T1000 (cell line): Measurements from ENCODE around the gene MAGI1.
"Not testable (repeated sequence)": the region's sequence is repeated elsewhere in the genome, so short reads cannot be mapped to it uniquely, and the experiment has no call there.

Experiments
- DNase-seq: peaks from one replicate; lab custom pipeline; 2025; ENCODE audit warnings: mixed read lengths; lab: John Stamatoyannopoulos, UW

Gene MAGI1

GRCh38 chr3:65526656-65527055 lies 512.1 kb downstream of the MAGI1 start:
- no peak for DNase-seq

- no peak for DNase-seq
These were observed 514.1 kb downstream of the MAGI1 start for GRCh38 chr3:65524584-65524983.

GRCh38 chr3:65523878-65524277 lies 514.8 kb downstream of the MAGI1 start:
- DNase-seq = no peak

- no peak for DNase-seq
These were observed 517.7 kb downstream of the MAGI1 start for GRCh38 chr3:65521032-65521431.

- no peak for DNase-seq
These were observed 521.7 kb downstream of the MAGI1 start for GRCh38 chr3:65516998-65517397.

- not testable (repeated sequence) for DNase-seq
These were observed 524.4 kb downstream of the MAGI1 start for GRCh38 chr3:65514317-65514716.

GRCh38 chr3:65509423-65509794 lies 529.3 kb downstream of the MAGI1 start:
- DNase-seq = not testable (repeated sequence)

- no peak for DNase-seq
These were observed 529.8 kb downstream of the MAGI1 start for GRCh38 chr3:65508750-65509422.

GRCh38 chr3:65507437-65507836 lies 531.3 kb downstream of the MAGI1 start:
- DNase-seq = no peak

GRCh38 chr3:65503776-65504175 lies 534.9 kb downstream of the MAGI1 start:
- DNase-seq = no peak

GRCh38 chr3:65502526-65502925 lies 536.2 kb downstream of the MAGI1 start:
- no peak for DNase-seq

- DNase-seq = no peak
These were observed 538.1 kb downstream of the MAGI1 start for GRCh38 chr3:65500398-65501306.

- DNase-seq = no peak
These were observed 540.9 kb downstream of the MAGI1 start for GRCh38 chr3:65497846-65498245.

GRCh38 chr3:65497236-65497635 lies 541.5 kb downstream of the MAGI1 start:
- no peak for DNase-seq

- DNase-seq = no peak
These were observed 544.8 kb downstream of the MAGI1 start for GRCh38 chr3:65493938-65494337.

GRCh38 chr3:65493371-65493882 lies 545.3 kb downstream of the MAGI1 start:
- no peak for DNase-seq

GRCh38 chr3:65492249-65492648 lies 546.5 kb downstream of the MAGI1 start:
- no peak for DNase-seq

- DNase-seq = no peak
These were observed 548.6 kb downstream of the MAGI1 start for GRCh38 chr3:65490114-65490513.

GRCh38 chr3:65489253-65489652 lies 549.5 kb downstream of the MAGI1 start:
- DNase-seq = no peak

- no peak for DNase-seq
These were observed 552.8 kb downstream of the MAGI1 start for GRCh38 chr3:65485826-65486469.

- no peak for DNase-seq
These were observed 553.8 kb downstream of the MAGI1 start for GRCh38 chr3:65484964-65485363.

- no peak for DNase-seq
These were observed 555.2 kb downstream of the MAGI1 start for GRCh38 chr3:65483480-65483879.

GRCh38 chr3:65483011-65483410 lies 555.7 kb downstream of the MAGI1 start:
- no peak for DNase-seq
